HK-2 (cell line): ENCODE data around the gene PEX16.
A peak's percentile ranks its signal among the peaks of the same experiment; 100 is the strongest.

Experiments used
- DNase-seq: peaks from one replicate; pipeline ENCODE4 v3.0.0-alpha.2; 2018; ENCODE audit not compliant: unreplicated experiment

The PEX16 gene

DNA sequence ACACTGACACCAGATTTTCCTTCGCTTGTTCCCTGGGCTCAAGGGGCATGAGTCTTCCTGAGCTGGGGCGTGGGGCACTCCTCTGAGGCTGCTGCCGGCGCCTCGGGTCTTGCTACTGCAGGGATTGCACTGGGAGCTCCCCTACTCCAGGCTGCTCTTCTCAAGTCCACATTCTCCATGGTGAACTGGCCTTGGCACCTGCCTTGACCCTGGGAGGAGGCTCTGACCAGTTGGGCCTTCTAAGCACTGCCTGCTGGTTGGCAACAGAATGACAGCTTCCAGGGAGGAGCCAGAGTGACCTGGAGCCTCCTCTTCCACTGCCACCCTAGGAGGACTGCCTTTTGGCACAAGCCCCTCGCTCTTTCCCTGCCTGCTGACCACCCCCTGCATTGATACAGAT is 20.1 kb downstream of the PEX16 start:
- DNase-seq: no peak

DNA sequence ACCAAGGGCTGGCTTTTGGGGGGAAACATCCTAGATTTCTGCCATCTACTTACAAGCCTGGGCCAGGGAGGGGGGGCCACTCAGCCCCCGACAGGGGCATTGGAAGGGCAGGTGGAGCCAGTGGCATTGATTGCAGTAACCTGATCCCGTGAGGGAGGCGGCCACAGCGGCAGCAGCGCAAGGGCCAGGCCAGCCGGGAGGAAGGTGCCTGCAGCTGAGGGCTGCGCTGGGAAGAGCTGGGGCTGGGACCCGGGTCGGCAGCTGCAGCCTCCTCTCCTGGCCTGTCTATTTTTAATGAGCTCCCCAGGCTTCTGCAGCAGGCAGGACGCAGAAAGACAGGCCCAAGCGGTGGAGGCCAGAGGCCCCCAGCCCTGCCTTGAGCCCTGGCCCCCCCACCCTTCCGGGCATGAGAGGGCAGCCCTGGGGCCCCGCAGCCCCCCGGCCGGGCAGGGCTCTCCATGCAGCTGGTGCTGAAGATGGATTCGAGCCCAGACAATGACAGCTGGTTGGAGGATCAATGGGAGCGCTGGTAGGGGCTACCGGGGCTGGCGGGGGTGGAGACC is 21.2 kb downstream of the PEX16 start:
- no peak for DNase-seq

DNA sequence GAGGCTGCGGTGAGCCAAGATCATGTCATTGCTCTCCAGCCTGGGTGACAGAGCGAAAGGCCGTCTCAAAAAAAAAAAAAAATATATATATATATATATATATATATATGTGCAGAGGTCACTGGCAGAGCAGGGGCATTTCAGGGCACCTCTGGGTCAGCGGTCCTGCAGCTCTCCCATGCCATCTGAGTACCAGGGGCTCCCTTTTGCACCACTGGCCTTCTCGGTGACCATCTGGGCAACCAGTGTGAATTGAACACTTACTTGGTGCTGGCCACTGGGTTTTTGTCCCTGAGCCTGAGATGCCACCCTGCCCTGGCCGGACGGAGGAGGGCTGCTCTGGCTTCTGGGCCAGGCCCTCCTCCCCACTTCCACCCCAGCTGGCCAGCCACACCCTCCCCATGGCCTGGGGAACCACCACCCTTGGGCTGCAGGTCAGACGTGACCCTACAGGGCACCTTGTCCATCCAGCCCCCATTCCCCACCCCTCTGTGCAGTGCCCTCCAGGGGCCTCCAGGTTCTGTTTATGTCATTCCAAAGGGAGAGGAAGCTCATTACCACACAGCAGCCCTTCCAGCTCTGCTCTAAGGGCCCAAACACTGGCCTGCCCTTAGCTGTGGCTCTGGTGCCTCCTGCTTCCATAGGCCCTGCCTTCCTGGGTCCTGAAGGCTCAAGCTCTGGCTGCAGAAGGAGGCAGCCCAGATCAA is 22.0 kb downstream of the PEX16 start:
- no peak for DNase-seq

DNA sequence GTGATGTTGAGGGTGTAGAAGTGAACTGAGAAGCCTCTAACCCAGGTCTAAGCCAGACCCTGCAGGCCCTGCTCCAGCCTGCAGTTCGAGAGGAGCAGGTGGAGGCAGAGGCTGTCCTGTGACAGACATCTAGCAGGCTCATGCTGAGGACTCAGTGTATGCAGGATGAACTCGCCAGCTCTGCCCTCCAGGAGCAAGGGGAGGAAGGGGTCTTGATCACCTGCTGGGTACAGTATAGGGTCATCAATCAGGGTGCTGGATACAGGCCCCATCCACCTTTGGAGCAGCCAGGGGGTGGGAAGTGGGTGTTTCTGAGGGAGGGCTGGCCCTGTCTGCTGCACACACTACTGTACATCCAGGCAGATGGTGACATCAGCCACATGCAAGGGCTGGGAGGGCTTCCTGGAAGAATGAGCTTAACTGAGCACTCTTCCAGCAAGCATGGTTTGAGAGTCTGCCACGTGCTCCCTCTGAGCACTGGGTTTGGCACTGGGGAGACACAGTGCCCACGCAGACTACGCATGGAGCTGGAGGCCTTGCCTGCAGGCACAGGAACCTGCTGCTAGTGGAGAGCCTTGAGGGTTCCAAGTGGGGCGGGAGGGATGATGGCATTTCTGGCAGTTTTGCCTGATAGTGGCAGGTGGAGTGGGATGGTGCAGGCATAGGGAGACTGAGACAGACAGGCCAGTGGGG is 23.0 kb downstream of the PEX16 start:
- DNase-seq: no peak

DNA sequence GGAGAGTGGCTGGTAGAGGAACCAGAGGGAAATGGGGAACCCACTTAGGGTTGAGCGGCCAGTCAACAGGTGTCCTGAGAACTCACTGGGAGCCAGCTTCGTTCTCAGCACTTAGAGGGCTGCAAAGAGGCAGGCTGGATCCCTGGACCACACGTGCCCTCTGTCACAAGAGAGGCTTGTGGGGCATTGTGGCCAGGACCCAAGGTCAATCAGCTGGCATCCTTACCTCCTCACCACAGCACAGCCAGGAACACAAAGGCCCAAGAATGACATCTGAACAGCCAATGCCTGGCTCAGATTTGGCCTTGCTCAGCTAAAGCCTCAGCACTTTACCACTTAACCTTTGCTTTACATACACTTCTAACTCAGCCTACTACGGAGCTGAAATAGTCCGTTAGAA is 24.8 kb downstream of the PEX16 start:
- no peak for DNase-seq

DNA sequence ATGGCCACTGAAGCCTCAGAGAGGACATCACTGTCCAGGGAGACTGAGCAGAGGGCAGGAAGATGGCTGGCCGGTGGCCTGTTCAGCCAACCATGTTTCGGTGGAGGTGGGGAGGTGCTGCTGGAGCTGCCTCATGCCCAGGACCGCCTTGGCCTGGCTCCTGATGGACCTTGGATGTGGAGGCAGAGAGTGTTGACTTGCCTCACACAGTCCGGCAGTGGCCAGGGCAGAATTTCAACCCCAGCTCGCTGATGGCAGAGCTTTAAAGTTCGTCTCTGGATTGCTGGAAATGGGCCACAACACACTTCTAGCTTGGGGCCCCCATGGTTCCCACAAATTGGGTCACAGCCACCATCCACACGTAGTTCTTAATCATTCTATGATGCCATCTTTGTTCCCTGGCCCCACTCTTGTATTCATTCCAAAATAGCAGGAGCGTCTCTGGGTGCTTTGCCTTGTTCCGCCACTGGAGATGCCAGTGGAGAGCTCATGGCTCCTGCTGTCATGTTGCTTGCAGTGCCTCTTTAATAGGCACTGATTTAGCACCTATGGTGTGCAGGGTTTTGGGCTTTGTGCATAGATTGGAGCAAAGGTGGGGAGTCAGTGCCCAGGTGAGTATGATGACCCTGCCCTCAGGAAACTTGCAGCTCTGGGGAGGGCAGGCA is 26.7 kb downstream of the PEX16 start:
- DNase-seq: no peak

DNA sequence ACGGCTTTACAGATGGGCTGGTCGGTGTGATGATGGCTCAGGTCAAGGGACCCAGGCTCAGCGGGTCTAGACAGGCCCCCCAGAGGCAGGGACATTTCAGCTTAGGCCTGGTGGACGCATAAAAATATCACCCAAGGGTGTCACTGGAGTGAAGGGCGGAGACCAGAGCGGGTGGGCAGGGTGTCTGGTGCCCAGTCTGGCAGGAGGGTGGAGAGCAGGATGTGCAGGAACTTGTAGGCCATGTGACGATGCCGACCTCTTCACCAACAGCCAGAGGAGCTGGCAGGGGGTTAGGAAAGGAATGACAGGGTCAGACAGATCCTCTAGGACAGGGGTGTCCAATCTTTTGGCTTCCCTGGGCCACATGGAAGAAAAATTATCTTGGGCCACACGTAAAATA is 27.7 kb downstream of the PEX16 start:
- DNase-seq: no peak

DNA sequence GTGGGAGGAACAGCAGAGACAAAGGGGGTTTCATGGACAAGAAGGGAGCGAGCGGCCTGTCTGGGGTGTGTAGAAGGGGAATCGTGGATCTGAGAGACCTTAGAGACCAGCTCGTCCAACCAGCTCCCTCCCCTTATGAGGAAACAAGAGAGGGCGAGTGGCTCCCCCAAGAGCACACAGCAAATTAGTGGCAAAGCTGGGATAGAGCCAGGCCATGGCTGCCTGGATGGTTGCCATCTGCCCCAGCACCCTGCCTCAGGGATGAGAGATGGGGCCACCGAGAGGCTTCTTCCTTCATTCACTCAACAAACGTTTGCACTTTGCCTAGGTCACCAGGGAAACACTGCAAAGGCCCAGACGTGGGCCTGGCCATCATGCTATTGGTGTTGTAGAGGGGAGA is 28.1 kb downstream of the PEX16 start:
- no peak for DNase-seq

DNA sequence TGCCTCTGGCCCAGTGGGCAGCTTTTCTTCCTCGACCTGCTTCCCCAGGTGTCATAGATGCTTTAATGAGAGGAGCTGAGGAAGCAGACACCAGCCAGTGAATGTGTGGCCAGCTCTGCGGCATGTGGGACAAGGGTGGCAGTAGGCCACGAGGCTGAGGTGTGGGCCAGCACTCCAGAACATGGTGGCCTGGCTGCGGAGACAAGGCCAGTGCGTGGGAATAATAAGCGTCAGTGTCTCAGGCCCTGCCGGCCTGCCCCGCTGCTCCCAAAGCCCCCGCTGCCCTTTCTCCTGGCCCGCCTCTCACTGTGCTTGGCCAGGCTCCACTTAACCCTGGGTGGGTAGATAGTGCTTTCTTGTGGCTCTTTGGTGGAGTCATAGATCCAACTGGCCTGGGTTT is 30.1 kb downstream of the PEX16 start:
- no peak for DNase-seq

DNA sequence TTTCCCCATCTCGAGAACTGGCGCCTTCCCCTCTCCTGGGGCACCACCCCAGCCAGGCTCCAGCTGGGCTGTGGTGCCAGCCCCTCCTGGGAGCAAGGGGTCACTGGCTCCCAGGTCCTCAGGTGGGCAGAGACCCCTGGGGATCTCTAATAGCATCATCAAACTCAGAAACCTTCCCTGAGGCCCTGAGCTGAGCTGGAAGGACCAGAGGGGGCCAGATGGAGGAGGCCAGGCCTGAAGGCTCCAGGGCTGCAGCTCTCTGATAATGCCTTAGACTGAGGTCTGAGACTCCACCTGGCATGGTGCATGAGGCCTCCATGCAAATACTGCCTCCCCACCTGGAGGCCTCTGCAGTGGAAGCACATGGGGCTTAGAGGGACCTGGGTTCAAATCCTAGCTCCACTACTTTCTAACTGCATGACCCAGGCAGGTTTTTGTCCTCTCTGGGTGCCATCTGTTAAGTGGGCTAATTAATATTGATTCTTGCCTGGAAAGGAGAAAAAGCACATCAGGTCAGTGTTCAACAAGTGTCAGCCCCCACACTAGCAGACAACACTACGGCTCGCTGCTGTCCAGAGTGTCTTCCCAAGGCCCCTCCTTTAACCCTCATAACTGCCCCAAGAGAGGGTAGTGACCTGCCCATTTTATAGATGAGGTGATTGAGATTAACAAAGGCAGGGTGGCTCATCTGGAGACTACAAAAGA is 30.7 kb downstream of the PEX16 start:
- DNase-seq: no peak

DNA sequence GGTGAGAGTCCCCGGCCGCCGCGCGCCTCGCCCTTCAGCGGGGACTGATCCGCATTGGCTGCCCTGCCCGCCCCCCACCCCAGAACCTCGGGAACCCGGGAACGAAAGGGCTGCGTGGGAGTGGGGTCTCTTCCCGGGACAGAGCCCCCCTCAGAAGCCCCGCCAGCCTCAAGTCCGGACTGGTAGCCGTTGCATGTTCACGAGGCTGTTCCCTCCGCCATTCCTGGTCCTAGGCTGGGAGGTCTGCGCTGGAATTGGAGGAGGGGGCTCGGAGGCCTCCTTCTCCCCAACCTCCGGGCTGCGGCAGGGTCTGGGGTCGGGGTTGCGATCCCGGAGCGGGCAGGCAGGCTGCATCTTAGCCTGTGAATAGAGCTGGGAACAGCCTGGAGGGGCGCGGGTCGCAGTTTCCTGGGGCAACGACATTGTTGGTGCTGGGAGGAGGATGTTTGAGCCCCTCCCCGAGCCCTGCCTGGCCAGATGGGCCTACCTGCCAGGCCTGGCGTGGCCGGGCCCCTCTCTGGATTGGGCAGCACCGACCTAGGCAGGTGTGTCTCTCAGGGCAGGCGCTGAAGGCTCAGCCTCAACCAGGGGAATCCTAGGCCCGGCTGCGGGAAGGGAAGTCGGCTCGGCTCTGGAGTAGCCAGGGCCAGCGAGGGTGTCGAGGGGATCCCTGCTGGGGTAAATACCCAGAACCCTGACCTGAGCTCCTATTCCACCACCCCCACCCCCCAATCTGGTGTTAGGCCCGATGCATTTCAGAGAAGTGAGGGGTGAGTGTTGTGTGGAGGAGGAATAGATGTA is 31.6 kb downstream of the PEX16 start:
- no peak for DNase-seq

DNA sequence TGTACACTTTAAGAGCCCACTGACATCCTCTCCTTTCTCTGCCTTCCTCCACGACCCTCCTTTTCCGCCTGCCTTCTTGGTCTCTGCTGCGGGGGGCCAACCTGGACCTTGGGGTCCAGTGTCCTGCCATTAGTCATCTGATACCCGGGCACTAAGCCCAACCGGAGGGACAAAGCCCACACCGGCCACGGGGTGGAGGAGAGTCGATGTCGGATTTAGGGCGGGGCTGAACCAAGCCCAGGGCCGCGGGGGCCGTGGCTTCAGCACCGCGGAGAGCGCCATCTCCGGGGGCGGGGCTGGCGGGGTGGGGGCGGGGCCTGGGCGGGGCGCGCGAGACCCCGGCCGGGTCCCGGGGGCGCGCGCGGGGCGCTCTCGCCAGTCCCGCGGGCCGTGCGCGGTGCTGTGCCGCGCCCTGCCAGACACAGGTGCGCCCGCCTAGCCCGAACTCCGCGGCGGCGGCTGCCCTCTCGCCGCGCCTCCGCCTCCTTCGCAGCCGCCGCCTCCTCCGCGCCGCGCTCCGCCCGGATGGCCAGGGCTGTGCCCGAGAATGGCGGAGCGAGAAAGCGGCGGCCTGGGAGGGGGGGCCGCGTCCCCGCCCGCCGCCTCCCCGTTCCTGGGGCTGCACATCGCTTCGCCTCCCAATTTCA is 32.3 kb downstream of the PEX16 start, which contains the start of gene MAPK8IP1:
MAPK8IP1 (plus strand) TSS at position 378 of the 647 bp plus-strand sequence; CDS start at position 548, 170 bp downstream.
- peak; percentile 53 for DNase-seq

DNA sequence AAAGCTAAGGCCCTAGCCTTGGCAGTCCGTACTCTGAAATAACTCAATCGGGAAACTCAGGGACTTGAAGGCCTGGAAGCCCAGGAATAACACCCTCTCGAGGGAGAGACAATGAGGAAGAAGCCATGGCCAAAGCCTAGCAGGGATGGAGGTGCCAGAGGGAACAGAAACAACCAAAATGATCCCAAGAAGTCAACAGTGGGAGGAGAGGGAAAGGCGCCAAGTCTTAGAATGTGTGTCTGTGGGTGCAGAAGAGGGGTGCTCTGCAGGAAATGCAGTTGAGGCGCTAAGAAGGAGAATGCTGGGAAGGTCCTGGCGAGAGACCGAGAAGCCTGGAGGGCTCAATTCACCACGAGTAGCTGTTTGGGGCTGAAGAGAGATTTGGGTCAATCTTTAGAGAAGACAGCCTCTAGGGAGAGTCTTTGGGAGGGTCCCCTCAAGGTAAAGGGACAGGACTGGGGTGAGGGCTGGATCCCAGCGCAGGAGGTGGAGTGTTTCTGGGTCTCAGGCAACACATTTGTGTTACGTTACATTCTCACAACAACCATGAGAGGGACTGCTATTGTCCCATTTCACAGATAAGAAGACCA is 33.0 kb downstream of the PEX16 start:
- no peak for DNase-seq

DNA sequence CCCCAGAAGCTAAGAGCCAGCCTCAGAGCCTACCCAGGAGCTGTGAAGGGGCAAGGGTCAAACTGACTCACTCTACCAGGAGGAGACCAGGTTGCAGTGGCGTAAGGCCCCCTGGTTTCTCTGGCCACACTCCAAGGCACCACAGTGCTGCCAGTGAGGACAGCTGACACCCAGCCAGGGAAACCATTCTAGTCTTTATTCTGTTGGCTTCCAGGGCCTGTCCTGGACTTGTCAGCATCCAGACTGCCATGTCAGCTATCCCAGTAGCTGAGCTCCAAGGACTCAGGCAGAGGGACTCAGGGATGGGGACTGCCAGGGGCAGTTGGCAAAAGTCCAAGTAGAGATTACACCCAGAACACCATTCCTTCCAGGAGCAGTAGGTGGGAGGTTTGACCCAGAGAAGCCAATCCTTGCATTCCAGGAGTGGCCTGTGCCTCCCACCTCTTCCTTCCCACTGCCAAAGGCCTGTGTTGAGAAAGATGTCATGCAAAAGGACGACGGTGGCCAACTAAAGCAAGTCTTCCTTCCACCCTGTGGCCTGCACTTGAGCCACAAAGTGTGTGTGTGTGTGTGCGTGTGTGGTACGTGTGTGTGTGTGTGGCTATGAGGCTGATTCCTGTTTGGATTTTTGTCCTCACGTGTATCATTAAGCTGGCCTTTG is 35.8 kb downstream of the PEX16 start:
- DNase-seq: no peak

DNA sequence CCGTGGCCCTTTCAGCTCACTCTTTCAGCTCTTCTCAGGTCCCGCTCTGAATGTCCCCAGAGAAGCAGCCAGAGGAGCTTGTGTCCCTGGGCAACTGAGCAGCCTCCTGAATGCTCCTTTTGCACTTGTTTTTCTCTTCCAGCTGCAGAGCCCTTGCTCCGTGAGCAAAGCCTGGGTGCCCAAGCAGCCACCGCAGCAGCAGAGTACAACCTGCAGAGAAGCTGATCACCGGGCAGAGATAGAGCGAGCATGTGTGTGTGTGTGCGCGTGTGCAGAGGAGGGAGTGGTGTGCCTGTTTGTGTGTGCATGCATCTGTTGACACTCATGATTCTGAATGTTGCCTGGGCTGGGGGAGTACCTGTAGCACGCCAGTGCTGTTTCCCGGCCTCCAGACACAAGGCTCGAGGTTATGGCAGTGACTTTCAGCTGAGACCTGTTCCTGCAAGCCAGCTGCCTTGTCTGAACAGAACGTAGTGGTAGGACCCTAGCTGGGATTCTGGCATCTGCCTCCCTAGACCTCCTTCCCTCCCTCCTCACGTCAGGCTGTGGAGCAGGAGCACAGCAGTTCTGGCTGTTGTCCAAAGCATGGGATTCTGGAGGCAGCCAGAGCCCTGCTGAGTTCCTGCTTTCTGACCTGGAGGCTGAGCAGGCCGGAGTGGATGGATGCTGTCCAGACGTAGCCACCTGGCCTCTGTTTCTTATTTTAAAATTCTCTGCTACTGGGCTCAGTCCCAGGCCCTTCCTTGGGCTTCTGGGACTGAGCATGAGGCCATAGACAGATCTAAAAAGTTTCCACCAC is 36.7 kb downstream of the PEX16 start:
- DNase-seq: no peak

DNA sequence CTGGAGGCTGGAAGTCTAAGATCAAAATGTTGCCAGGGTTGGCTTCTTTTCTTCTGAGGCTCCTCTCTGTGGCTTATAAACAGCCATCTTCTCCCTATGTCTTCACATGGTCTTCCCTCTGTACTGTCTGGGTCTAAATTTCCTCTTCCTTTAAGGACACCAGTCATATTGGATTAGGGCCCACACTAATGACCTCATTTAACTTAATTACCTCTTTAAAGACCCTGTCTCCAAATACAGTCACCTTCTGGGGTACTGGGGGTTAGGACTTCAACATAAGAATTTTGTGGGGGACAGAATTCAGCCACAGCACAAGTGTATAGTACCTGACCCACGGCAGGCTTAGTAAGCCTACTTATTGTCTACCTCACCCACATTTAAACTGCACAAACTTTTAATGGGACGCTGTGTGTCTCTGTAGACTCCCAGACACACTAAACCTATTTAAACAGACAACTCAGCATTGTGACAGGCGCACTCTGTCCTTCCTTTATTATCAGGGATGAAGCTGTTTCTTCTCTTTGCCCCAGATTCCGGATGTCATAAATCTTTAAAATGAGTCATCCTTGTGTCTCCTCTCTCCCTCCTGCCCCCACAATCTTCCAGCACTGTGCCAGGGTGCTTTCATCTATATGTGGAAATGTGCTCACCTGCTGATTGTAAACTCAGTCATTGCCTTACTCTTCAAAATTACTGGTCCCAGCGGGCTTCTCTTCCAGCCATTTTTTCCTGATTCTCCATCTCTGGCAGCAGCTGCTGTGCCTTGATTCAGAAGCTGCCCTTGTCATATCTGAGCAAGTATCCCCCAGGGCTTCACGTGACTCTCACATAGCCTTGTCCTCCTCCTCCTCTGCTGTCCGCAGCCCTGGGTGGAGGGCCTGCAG is 37.6 kb downstream of the PEX16 start:
- DNase-seq: no peak

DNA sequence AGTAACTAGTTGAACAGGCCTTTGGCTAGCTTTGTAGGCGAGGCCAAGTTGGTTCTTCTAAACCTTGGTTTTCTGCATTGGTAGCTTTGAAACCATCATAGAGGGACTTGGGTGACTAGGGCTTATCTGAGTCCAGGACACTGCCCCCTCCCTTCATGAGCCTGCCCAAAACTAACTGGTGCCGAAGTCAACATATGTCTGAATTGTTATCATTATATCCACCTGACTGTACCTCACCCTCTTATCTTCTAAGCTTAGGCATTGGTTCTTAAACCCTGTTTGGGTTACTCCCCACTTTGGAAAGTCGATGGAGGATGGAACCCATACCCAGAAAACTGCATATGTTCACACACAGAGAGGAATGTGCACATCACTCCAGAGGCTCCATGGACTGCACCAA is 39.8 kb downstream of the PEX16 start:
- DNase-seq: no peak

DNA sequence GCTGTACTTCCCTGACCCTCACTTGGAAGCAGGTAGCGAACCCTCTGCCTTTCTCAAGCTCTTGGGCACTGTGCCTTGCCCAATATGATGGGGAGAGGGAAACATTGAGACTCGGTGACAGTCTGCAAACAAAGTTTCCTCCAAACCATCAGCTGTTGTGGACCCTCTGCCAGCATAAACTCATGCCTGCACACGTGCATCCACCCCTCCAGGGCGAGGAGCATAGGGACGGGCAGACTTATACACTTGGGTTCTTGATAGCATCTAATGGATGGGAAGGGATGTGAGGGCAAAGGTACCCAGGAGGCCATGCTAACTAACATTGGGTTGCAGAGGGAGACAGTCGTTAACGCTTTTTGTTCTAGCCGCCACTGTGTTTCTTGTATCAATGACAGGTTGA is 40.5 kb downstream of the PEX16 start:
- no peak for DNase-seq
